ENCODE measurements around the gene POLN. TPM values are rescaled to one million over a fixed set of nuclear protein-coding genes. Genes with fewer than 3 reads are reported as not detected.
A peak's percentile ranks its signal among the peaks of the same experiment; 100 is the strongest.

POLN gene
- 7.7 TPM for total RNA-seq

DNA sequence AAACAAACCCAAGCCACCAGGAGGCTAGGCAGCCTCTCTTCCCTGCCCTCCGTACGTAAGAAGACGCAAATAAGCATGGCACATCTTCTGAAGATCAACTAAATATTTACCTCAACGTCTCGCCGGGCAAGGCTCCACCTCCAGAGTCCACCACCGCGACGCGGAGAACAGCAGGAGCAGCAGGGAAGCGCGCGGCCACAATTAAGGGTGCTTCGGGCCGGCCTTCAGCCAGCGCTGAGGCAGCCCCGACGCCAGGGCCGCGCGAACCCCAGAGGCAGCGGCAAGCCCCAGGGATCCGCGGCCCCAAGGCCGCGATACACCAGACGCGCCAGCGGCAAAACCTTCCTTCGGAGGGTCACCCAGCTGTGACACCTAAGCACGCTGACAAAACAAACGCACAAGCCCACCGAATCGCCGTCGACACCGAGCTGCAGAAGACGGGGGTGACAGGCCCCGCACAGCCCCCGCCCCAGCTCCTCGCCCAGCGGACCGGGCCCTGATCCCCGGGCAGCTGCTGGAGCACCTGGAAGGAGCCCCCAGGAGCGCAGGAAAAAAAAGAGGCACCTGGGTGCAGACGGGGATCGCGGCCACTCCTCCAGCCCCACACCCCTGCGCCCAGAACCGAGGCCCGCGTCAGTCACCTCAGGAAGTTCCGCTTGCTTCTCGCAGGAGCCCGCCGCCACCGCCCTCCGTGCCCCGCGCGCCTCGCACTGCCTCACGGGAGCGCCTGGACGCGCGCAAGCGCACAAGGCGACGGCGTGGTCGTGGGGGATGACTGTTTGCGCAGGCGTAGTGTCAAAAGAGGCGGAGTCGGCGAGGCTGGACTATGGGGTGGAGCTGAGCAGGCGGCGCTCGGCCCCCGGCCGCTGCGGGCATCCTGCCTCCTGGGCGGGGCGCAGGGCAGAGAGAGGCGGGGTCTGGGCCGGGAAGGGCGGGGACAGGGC, at the start of gene POLN, which contains the start of gene HAUS3:
Gene POLN (minus strand): TSS at position 712 of the 944 bp plus-strand sequence. CDS start 12,890 bp downstream, outside the sequence.
Gene HAUS3 (minus strand): TSS at position 712 of the 944 bp plus-strand sequence. CDS start 1,175 bp downstream, outside the sequence.
- peak; percentile 98 for DNase-seq (ENCODE audit: low spot score)

GRCh38 chr4:2290974-2291704, 49.2 kb upstream of the POLN start:
- peak; percentile 31 for DNase-seq (ENCODE audit: low spot score)

DNA sequence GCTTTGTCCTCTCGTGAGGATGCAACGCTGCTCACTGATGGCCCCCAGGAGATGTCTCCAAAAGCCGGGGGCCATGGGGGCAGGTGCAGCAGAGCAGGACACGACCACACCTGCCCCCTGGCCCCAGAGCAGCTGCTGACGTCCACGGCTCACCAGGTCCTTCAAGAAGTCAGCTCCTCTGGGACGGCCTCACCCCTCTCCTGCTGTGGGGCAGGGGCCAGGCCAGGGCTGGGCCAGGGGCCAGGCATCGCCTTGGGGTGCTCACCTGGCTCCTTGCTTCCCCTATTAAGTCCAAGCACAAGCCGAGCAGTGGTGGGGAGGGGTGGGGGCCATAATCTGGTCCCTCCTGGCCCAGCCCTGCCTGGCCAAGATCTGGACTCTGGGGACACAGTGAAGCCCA, 48.6 kb upstream of the POLN start:
- no peak for DNase-seq (ENCODE audit: low spot score)

GRCh38 chr4:2289955-2290333, 48.0 kb upstream of the POLN start:
- DNase-seq (ENCODE audit: low spot score) = no peak

DNA sequence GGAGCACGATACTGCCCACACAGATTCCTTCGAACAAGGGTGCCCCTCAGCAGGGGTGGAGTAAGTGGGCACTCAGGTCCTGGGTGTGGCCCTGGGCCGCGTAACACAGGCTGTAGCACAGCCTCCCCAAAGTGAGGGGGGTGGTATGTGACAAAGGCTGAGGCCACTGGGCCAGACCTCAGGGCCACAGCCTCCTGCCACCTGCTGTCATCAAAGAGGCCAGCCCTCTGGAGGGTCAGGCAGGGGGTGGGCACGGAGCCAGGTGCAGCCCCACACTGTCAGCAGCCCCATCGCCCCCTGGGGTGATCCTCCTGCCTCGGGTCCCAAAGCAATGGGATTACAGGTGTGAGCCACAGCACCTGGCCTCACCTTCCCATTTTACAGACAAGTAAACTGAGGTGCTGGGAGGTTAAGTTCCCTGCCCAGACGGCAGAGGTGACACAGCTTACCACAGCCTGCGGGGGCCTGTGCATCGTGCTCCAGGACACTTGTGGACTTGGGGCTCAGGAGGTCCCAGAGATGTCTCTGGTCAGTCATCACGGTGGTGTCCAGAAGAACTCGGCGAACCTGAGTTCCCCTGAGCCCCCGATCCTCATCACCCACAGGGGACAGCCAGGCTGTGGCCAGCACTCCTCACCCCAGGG, 47.5 kb upstream of the POLN start:
- no peak for DNase-seq (ENCODE audit: low spot score)

GRCh38 chr4:2288051-2288541, 46.2 kb upstream of the POLN start:
- no peak for DNase-seq (ENCODE audit: low spot score)

DNA sequence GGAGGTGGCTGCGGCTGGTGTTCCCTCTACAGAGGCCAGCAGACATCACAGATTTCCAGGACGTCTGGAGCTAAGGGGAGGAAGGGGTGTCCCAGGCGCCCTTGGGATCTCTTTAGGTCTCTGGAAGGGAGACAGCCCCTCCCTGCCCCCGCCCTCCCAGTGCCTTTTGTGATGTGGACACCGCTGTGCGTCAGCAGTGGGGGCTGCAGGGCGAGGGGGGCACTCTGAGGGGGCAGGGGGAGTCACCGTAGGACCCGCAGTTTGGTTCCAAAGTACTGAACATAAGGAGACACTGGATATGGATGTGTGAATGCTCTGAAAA, 45.6 kb upstream of the POLN start:
- no peak for DNase-seq (ENCODE audit: low spot score)

- no peak for DNase-seq (ENCODE audit: low spot score)
Observed at GRCh38 chr4:2286904-2287593, 45.1 kb upstream of the POLN start.

DNA sequence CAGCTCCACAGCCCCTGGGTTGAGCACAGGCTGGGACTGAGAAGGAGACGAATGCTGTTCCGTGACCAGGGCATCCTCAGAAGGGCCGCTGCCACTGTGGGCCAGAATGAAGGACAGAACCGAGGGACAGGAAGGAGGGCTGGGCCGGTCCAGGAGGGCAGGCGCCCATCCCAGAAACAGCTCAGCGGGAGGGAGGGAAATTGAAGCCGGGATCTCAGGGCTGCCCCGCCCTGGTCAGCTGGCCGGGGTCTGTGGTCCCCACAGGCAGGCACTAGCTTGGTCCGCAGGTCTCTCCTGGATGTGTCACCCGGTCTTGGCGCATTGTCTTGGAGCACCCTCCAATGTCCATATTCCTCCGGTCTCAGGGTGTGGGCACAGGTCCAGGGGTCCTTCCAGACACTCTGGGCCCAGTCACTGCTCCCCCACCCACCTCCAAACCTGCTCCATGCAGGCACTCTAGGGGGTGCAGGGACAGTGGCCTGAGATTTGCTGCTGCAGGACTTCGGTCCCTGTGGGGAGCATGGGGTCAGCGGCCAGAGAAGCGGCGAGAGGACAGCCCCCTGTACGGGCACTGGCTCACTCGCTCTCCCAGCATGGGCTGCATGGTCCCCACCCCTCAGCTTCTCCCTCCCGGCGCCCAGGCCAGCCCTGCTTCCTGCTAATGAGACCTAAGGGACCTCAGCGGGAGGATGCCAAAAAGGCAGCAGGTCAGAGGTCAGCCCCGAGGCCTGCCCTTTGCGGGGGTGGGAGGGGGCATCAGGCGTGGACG, 43.9 kb upstream of the POLN start:
- DNase-seq (ENCODE audit: low spot score) = no peak

DNA sequence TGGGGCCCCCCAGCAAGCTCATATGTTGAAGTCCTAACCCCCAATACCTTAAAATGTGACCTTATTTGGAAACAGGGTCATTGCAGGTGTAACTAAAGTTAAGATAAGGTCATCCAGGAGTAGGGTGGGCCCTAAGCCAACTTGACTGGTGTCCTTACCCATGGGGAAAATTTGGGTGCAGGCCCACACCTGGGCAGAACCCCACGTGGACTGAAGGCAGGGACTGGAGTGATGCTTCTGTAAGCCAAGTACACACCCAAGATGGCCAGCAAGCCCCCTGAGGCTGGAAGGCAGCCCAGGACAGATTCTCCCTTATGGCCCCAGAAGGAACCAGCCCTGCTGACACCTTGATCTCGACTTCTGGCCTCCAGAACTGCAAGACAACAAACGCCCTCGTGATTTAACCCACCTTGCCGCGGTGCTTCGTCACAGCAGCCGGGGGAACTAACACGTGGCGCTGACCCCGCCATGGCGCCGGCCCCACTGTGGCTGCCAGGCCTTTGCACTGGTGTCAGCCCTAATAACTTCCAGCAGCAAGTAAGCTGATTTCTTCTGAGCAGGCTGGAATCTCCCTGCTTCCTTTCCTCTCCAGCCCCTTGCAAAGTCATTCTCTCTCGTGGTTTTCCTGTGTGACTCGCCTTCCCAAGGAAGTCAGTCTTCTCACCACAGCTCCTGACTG, 43.2 kb upstream of the POLN start:
- no peak for DNase-seq (ENCODE audit: low spot score)

GRCh38 chr4:2284161-2284933, 42.4 kb upstream of the POLN start:
- no peak for DNase-seq (ENCODE audit: low spot score)

DNA sequence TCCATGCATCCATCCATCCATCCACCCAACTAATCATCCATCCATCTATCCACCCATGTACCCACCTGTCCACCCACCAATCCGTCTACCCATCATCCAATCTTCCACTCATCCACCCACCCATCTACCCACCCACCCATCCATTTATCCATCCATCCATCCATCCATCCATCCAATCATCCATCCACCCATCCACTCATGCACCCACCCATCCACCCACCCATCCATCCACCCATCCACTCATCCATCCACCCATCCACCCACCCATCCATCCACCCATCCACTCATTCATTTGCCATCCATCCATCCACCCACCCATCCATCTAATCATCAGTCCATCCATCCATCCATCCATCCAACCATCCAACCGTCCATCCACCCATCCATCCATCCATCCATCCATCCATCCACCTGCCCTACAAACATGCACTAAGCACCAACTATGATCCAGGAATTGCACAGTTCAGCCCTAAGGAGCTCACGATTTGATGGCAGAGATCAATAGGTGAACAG, 41.3 kb upstream of the POLN start:
- no peak for DNase-seq (ENCODE audit: low spot score)

- DNase-seq (ENCODE audit: low spot score) = peak; percentile 29
Observed at GRCh38 chr4:2281575-2282343, 39.8 kb upstream of the POLN start.

GRCh38 chr4:2280531-2281300, 38.8 kb upstream of the POLN start:
- DNase-seq (ENCODE audit: low spot score) = no peak

DNA sequence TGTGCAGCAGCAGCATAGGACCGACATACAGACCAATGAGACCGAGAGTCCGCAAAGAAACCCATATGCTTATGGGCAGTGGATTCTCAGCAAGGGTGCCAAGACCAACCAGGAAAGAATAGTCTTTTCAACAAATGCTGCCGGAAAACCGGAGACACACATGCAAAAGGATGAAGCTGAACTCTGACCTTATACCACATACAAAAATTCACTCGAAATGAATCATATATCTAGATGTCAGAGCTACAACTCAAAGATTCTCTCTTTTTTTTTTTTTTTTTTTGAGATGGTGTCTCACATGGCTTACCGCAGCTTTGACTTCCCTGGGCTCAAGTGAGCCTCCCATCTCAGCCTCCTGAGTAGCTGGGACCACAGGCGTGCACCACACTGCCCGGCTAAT, 36.0 kb upstream of the POLN start:
- DNase-seq (ENCODE audit: low spot score) = no peak

DNA sequence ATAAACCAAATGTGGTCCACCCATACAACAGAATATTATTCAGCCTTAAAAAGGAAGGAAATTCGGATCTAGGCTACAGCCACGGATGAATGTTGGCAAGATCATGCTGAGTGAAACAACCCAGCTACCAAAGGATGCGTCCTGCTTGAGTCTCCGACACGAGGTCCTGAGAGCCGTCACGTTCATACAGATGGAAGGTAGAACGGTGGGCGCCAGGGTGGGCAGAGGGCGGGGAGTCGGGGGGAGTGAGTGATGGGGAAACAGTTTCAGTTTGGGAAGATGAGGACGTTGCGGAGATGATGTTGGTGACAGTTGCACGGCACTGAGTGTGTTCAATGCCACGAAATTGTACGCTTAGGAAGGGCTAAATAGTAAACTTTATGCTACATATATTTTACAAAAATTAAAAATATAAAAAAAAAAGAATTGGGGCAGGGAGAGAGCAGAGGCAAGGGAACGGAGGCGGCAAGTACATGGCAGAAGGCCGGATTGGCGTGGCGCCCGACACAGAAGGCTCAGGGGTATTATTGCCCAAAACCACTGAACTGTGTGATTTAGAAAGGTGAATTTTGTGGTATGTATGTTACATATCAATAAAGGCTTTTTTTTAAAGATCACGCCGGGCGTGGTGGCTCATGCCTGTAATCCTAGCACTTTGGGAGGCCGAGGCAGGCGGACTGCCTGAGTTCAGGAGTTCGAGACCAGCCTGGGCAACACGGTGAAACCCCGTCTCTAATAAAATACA, 34.8 kb upstream of the POLN start:
- DNase-seq (ENCODE audit: low spot score) = no peak

All from mucosa of gallbladder (tissue), 1 donor.